HG03196 (cell line): Measurements from ENCODE around the gene PLEKHG2.

Experiments used
- ATAC-seq: cut with Tn5 transposase; IDR thresholded peaks from one replicate; pipeline ENCODE4 v1.9.1; 2021; ENCODE audit not compliant: unreplicated experiment

PLEKHG2 gene

DNA sequence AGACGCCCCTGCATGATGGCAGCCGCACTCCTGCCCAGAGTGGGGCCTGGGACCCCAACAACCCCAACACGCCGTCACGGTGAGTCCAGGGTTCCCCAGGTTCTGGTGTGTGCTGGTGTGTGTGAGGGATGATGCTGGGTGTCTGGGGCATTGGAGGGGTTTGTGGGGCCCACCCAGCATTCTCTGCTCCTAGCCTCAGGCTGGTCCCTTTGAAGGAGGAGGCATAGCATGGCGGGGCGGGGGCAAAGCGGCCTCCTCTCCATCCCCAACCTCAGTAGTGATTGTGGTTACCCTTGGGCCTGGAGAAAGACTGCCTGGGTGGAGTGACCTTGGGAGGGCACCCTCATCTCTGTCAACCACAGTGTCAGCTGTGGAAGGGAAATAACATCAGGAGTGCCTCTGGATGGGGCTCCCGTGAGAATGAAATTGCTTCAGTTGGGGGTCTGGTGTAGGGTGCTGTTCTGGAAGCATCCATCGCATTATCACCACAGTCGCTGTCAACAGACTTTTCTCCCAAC, 61.0 kb downstream of the PLEKHG2 start:
- no peak for ATAC-seq

DNA sequence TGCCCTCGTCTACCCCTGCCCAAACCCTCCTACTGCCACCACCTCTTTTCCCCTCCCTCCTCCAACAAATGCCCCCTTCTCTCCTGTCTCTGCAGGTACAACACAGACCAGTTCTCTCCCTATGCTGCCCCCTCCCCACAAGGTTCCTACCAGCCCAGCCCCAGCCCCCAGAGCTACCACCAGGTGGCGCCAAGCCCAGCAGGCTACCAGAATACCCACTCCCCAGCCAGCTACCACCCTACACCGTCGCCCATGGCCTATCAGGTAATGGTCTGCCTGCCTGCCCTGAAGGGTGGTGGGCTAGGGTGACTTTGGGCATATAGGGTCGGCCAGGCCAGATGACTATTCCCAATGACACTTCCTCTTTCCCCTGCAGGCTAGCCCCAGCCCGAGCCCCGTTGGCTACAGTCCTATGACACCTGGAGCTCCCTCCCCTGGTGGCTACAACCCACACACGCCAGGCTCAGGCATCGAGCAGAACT, 61.7 kb downstream of the PLEKHG2 start:
- ATAC-seq = no peak

DNA sequence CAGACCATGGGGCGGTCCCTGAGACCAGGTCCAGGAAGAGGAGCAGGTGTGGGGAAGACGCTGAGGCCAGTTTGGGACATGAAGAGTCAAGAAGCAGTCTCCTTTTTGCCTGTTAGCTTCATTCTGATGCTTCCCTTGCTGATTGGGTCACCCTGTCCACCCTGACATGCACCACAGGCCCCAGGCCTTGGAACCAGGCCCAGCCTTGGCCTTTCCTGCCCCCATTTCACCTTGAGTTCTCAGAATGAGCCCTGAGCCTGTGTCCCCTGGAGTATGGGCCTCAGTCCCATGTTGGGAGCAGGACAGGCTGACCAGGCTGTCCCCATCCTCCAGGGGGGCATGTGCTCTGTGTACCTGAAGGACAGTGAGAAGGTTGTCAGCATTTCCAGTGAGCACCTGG, 63.3 kb downstream of the PLEKHG2 start:
- ATAC-seq = no peak
